NOMO-1 treated with dmso at 0.1 percent for 144 hours (cell line): ENCODE results near the gene DYNC2LI1.

Experiments used
- DNase-seq: peaks from one replicate; lab custom pipeline; 2025; ENCODE audit not compliant: unreplicated experiment; lab: John Stamatoyannopoulos, UW

DYNC2LI1 gene

DNA sequence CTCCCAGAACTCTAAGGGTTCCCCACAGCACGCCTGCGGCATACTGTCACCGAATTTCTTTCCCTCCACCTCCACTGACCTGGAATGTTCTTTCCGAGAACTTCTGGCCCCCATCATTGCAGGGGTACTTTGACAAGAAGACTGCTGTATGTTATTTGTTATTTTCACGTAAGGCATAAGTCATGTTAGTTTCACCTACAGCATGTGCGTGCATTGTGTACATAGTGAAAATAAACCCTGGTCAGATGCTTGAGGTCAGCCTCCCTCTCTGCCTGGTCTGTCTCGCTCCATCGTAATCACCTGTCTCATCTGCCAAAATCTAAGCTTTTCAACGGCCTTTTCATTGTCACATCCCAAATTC, 69.0 kb downstream of the DYNC2LI1 start:
- no peak for DNase-seq

DNA sequence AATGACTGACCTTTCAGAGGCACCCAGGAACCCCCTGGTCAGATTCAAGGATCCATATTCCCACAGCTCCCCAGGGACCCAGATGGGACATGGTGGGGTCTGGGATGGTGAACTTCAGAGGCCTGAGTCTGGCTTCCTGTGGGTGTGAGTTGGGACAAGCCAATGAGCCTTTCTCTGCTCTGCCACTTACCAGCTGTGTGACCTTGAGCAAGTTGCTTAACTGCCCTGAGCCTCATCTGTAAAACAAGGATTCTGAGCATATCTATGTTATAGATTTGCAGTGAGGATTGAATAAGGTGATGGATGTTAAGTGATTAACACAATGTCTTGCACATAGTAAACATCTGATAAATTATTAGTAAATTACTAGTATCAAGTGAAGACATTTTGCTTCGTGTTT, 71.3 kb downstream of the DYNC2LI1 start:
- DNase-seq: no peak

DNA sequence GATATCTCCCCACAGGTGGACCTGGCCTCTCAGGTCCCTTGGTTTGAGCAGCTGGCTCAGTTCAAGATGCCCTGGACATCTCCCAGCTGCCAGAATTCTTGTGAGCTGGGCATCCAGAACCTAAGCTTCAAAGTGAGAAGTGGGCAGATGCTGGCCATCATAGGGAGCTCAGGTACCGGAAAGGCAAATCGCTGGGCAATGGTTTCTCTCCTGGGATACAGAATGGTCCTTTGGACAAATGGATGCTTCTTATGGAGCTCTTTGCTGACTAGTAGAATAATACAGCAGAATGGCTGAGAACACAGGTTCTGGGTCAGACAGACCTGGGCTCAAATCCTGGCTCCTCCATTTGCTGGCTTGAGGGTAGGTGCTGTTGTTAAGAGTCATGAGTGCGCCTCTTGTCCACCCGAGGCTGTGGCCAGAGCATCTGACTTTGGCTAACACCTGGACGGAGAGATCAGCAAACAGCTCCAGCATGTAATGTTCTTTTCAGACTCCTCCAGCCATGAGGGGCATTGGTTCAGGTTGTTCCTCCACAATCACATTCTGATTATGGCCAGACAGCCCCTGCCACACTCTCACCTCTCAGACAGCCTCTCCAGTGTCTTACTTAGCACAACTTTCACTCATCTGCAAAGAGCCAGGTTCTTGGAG, 72.4 kb downstream of the DYNC2LI1 start:
- no peak for DNase-seq

DNA sequence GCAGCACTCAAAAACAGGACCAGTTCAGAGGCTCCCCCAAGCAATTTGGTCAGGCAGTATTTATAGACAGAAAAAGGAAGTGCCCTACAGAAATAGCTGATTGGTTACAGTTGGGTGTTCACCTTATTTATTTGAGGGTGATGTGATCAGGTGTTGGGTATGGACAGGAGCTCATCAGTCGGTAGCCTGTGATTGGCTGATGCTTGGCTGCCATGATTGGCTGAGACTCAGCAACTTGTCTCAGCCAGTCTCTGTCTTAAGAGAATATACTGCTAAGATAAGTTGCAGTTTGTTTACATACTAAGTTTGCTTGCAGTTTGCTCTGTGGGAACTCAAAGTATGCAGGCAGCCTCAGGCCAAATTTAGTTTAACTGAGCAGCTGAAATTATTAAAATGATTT, 74.4 kb downstream of the DYNC2LI1 start:
- DNase-seq: no peak

DNA sequence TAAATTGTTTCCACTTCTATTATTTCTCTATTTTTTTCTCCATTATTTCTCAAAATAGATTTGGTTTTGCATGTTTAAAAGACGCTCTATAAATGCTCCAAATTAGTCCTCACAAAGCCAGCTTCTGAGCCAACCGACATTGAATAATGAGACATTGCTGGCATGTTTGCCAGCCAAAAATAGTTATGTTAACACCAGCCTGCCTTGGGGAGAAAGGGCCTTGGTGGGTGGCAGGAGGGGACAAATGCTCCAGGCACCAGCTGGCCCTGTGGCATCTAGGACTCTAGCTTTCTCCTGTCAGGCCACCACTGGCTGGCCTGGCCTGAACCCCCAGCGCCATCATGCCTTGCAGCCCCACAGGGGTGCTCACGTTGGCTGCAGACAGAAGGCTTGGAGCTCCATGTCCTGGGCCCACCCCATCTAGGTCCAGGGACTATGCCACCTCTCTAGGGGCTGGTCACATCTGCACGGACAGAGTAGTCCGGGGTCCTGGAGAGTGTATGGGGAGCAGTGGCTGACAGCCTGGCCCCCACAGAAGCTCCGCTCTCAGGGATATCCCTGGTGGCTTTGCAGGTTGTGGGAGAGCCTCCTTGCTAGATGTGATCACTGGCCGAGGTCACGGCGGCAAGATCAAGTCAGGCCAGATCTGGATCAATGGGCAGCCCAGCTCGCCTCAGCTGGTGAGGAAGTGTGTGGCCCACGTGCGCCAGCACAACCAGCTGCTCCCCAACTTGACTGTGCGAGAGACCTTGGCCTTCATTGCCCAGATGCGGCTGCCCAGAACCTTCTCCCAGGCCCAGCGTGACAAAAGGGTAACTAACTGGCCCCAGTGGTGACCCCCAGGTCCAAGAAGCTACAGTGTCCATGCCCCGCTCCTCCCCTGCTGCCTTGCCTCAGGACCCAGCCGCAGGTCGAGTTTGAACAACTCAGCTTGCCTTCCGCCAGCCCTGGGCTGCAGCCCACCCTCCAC, 77.5 kb downstream of the DYNC2LI1 start:
- no peak for DNase-seq

DNA sequence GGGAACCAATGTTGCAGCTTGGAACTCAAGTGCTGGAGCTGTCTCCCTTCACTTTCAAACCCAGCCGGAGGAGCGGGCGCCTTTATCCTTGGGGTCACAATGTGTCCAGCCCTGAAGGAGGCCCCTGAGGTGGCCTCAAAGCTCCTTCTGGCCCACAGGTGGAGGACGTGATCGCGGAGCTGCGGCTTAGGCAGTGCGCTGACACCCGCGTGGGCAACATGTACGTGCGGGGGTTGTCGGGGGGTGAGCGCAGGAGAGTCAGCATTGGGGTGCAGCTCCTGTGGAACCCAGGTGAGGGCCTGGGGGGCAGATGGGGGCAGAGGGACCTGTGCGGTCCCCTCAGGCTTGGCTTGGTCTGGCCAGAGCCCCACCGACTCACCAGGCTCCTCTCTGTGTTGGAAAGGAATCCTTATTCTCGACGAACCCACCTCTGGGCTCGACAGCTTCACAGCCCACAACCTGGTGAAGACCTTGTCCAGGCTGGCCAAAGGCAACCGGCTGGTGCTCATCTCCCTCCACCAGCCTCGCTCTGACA, 78.4 kb downstream of the DYNC2LI1 start:
- no peak for DNase-seq

DNA sequence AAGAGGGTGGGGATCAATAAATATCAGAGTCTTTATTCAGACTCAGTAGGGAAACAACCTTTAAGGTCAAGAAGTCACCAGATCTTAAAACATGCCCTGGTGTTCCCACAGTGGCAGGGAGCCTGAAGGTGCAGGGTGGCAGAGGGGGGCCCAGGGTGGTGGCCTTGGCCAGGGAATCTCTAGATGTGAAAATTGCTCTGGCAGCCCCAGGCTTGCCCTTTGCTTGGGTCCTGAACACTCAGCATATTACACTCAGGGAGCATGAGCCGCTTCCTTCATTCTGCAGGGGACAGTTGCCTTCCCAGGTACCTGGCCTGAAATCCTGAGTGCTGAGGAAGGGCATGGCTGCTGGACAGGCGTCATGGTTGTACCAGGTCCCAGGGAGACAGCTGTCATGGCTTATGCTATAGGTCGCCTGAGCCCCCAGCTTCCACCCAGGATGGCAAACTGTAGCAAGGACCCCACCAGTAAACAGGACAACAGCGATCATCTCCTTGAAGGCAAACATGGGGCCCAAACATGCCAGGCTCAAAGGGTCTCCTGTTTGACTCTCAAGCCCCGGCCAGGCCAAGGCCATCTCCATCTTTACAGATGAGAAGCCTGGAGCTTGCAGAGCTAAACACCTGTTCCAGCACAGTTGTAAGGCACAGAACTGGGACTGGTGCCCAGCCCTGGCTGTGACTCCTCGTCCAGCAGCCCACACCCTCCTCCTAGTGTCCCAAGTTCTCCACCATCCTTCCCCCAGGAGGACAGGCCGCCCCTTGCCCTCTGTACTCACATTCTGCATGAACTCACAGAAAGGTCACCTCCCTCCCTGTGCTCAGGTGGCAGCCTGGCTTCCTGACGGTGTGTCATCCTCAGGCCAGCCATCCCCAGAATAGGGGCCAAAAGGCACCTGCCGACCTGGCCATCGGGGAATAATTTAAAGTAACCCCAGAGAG, 79.6 kb downstream of the DYNC2LI1 start:
- DNase-seq: no peak

DNA sequence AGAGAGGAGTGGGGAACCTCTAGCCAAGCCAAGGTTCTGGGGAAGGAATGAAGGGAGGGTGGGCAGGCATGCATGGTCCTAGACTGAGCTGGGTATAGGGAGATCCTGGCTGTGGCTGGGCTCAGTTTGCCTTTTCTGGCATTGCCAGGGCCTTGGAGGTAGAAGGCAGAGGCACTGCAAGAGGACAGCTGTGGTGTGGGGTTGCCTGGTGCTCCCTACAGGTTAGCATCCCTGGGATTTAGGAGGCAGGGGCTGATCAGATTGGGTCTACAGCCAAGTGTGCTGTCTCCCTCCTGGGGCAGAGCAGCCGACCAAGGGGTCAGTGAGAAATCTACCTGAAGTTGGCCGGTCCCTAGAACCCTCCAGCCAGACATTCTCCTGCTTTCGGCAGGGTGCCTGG, 80.8 kb downstream of the DYNC2LI1 start:
- DNase-seq: no peak

DNA sequence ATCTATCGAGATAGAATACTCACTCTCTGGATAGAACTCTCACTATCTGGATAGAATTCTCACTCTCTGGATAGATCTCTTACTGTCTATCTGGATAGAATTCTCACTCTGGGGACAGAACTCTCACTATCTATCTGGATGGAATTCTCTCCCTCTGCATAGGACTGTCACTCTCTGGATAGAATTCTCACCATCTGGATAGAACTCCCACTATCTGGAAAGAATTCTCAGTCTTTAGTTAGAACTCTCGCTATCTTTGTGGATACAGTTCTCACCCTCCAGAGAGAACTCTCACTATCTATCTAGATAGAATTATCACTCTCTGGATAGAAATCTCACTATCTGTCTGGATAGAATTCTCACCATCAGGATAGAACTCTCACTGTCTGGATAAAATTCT, 81.5 kb downstream of the DYNC2LI1 start:
- no peak for DNase-seq
